IMR-90 (cell line): ENCODE measurements around the gene MRPL9. TPM values are rescaled to one million over a fixed set of nuclear protein-coding genes. Genes with fewer than 3 reads are reported as not detected.

ENCODE experiments used
- ATAC-seq: fragments of 200-7000 bp; cut with Tn5 transposase; 2 replicates; pipeline ENCODE4 v1.9.1; 2020; ENCODE audit warnings: low read depth, mild to moderate bottlenecking, moderate library complexity
- BruUV-seq: library from RNA; stranded (reverse); fragments of 400-500 nt; replicated peaks from 2 replicates; lab custom pipeline; 2021; lab: Mats Ljungman, UMichigan
- CTCF ChIA-PET: fragments of 300-600 bp; formaldehyde crosslinking; extraction: SDS; loops from one replicate; lab custom pipeline; 2021; ENCODE audit warnings: antibody characterized with exemption; lab: Yijun Ruan, JAX
- POLR2A ChIA-PET: fragments of 300-600 bp; sonication (Branson Sonifier 250); formaldehyde crosslinking; loops from one replicate; lab custom pipeline; 2022; ENCODE audit warnings: antibody characterized with exemption; ENCODE audit not compliant: unreplicated experiment; lab: Charles Lee
- DNase-seq: peaks from one replicate; pipeline ENCODE4 v3.0.0; 2013
- H2AFZ ChIP-seq: replicated peaks from 2 replicates; pipeline ENCODE3; 2013; ENCODE audit warnings: low read length, mild to moderate bottlenecking; ENCODE audit not compliant: poor library complexity
- H2AK5ac ChIP-seq: 2 replicates; pipeline ENCODE4 v1.6.1; 2013; ENCODE audit warnings: low read depth, low read length, inconsistent platforms
- H2AK9ac ChIP-seq: replicated peaks from 2 replicates; pipeline ENCODE3; 2013; ENCODE audit warnings: mild to moderate bottlenecking, low read depth, low read length, moderate library complexity; ENCODE audit not compliant: poor library complexity
- H2BK120ac ChIP-seq: 2 replicates; pipeline ENCODE4 v1.6.1; 2013; ENCODE audit warnings: low read depth, low read length, inconsistent platforms
- H2BK15ac ChIP-seq: 3 replicates; pipeline ENCODE4 v1.6.1; 2013; ENCODE audit warnings: low read depth, low read length, inconsistent platforms
- H2BK20ac ChIP-seq: 2 replicates; pipeline ENCODE4 v1.6.1; 2013; ENCODE audit warnings: low read depth, mild to moderate bottlenecking, inconsistent platforms, low read length, moderate library complexity
- H2BK5ac ChIP-seq: 2 replicates; pipeline ENCODE4 v1.6.1; 2013; ENCODE audit warnings: mild to moderate bottlenecking, low read depth, low read length, inconsistent platforms; ENCODE audit not compliant: poor library complexity, severe bottlenecking
- H3K14ac ChIP-seq: replicated peaks from 2 replicates; pipeline ENCODE4 v1.6.1; 2013; ENCODE audit warnings: low read depth, low read length, inconsistent platforms
- H3K18ac ChIP-seq: 2 replicates; pipeline ENCODE4 v1.6.1; 2013; ENCODE audit warnings: low read depth, low read length, control low read depth
- H3K23ac ChIP-seq: 2 replicates; pipeline ENCODE4 v1.6.1; 2013; ENCODE audit warnings: low read depth, low read length, inconsistent platforms
- H3K27ac ChIP-seq: 2 replicates; pipeline ENCODE4 v1.5.1; 2013; ENCODE audit warnings: mild to moderate bottlenecking, control low read depth, low read length; ENCODE audit not compliant: insufficient read depth
- H3K27me3 ChIP-seq: 2 replicates; pipeline ENCODE4 v1.6.1; 2013; ENCODE audit warnings: low read length; ENCODE audit not compliant: control insufficient read depth, insufficient read depth
- H3K36me3 ChIP-seq: 2 replicates; pipeline ENCODE4 v1.6.1; 2013; ENCODE audit warnings: low read length, mixed read lengths; ENCODE audit not compliant: control insufficient read depth, insufficient read depth
- H3K4ac ChIP-seq: 2 replicates; pipeline ENCODE4 v1.6.1; 2013; ENCODE audit warnings: low read depth, low read length, inconsistent platforms
- H3K4me1 ChIP-seq: 2 replicates; pipeline ENCODE4 v1.6.1; 2013; ENCODE audit warnings: low read length, mixed read lengths; ENCODE audit not compliant: control insufficient read depth, insufficient read depth
- H3K4me2 ChIP-seq: 2 replicates; pipeline ENCODE4 v1.6.1; 2013; ENCODE audit warnings: low read depth, mild to moderate bottlenecking, control low read depth, low read length, moderate library complexity
- H3K4me3 ChIP-seq: 2 replicates; pipeline ENCODE4 v1.5.1; 2013; ENCODE audit warnings: low read depth, mild to moderate bottlenecking, control low read depth, low read length, moderate library complexity; ENCODE audit not compliant: insufficient read depth
- H3K56ac ChIP-seq: 2 replicates; pipeline ENCODE4 v1.6.1; 2013; ENCODE audit warnings: low read length, inconsistent platforms; ENCODE audit not compliant: insufficient read depth; ENCODE audit errors: extremely low read depth
- H3K79me1 ChIP-seq, 2 experiments: 2 replicates each; pipeline ENCODE4 v1.6.1; 2013; ENCODE audit warnings: low read length in 2 of 2, inconsistent platforms in 1 of 2, low read depth in 1 of 2
- H3K9ac ChIP-seq: 2 replicates; pipeline ENCODE4 v1.6.1; 2013; ENCODE audit warnings: low read depth, low read length, control low read depth
- H3K9me1 ChIP-seq: 2 replicates; pipeline ENCODE4 v1.6.1; 2013; ENCODE audit warnings: low read length, inconsistent platforms; ENCODE audit not compliant: insufficient read depth
- H3K9me3 ChIP-seq: 2 replicates; pipeline ENCODE4 v1.6.1; 2013; ENCODE audit warnings: low read length; ENCODE audit not compliant: control insufficient read depth, insufficient read depth
- H4K20me1 ChIP-seq: 2 replicates; pipeline ENCODE4 v1.6.1; 2013; ENCODE audit warnings: low read length, inconsistent platforms; ENCODE audit not compliant: insufficient read depth
- H4K5ac ChIP-seq: 2 replicates; pipeline ENCODE4 v1.6.1; 2013; ENCODE audit warnings: mild to moderate bottlenecking, low read depth, low read length, control low read depth
- H4K8ac ChIP-seq, 2 experiments: 2 replicates each; pipeline ENCODE4 v1.6.1; 2013; ENCODE audit warnings: low read depth in 2 of 2, low read length in 2 of 2, control low read depth in 1 of 2, inconsistent platforms in 1 of 2
- H4K91ac ChIP-seq: 2 replicates; pipeline ENCODE4 v1.6.1; 2013; ENCODE audit warnings: low read depth, low read length, inconsistent platforms; ENCODE audit not compliant: insufficient read depth
- MAZ ChIP-seq: IDR thresholded peaks from 2 replicates; pipeline ENCODE4 v1.6.1; 2012; ENCODE audit warnings: low read depth, mild to moderate bottlenecking, low read length, improper control_type of control experiment, moderate library complexity, borderline replicate concordance
- WGBS, 2 experiments: methylation state at CpG; one replicate each; pipeline versions ENCODE4 v1.1.5 to v1.1.7; 2013; ENCODE audit warnings: missing lambda C conversion rate in 2 of 2; ENCODE audit not compliant: insufficient read length in 1 of 2; ENCODE audit errors: extremely low coverage in 2 of 2; 5-methylcytosine and 5-hydroxymethylcytosine counted together
- dilution Hi-C: fragments of 300-500 bp; cut with HindIII; formaldehyde crosslinking; loops from one replicate; pipeline ENCODE4 v1.14.3; 2018; ENCODE audit warnings: low sequenced_read_pairs; ENCODE audit not compliant: unreplicated experiment
- in situ Hi-C: fragments of 300-500 bp; cut with MboI; formaldehyde crosslinking; loops from 3 replicates; pipeline ENCODE4 v1.14.3; 2019; ENCODE audit warnings: low sequenced_read_pairs, inconsistent platforms, mixed read lengths
- intact Hi-C: fragments of 100-400 bp; cut with micrococcal nuclease; formaldehyde crosslinking; loops from 2 replicates; pipeline ENCODE4 v1.10.0; 2022
- polyA plus RNA-seq, 3 experiments: library from polyadenylated mRNA; depleted of rRNA; stranded (reverse); fragments of >200 nt; gene quantifications; 2 replicates each; pipeline ENCODE4 v1.2.3, GENCODE V29; 2012; ENCODE audit warnings: low replicate concordance in 1 of 3
- total RNA-seq: library from RNA; depleted of rRNA; stranded (reverse); fragments of >200 nt; gene quantifications from 2 replicates; pipeline ENCODE4 v1.2.3, GENCODE V29; 2012

MRPL9 gene
- total and polyA plus RNA-seq, 2 of the 4 experiments (the other 2 are of a cell fraction): 65.4 to 87.5 TPM

DNA sequence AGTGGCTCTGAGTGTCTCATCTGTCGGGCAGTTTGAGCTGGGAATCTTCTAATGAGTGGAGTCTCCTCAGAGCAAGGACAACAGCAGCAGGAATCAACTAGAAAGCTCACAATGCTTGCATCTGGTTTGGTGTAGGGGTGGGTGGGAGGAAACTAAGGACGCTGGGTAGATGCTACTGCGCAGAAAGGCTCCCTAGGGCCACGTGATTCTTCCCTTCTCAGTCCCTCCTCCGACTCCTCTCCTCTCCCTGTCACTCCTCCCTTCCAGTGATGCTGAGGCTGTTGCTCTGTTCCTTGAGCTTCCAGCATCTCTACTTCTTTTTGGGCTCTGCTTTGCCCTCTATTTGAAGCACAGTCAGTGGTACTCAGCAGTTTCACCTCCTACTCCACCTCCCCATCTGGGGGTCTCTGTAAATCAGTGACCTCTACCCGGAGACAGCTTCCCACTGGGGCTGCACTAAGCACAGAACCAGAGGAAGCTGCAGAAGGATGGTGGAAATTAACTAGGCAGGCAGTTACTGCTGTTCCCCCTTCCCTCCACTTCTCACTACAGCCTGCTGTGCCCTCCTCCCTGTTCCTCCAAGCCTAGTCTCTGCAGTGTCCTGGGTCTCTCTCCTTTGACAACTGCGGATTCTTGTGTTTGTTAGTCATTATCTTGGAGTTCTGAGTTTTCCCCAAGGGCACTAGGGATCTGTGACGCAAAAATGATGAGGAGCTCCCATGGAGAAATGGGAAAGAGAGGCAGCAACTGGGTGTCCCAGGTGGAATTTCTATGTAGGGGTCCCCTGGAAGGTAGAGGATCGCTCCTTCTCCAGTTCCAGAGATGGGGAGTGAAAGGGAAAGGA is 36.1 kb upstream of the MRPL9 start:
- Histone ChIP-seq H3K4me3 (no peak overlapping the region), H3K18ac (no peak overlapping the region), H2BK5ac (no peak overlapping the region), H3K23ac (no peak overlapping the region), H3K27me3 (peaks cover 73% of the 10 kb centered on the region), H2AK5ac (no peak overlapping the region), H4K8ac (no peak overlapping the region), H2BK20ac (no peak overlapping the region), H3K4ac (no peak overlapping the region), H2AFZ (no peak overlapping the region), H3K9me1 (no peaks in the 10 kb centered on the region), H3K14ac (no peak overlapping the region), H3K9me3 (no peaks in the 10 kb centered on the region), H3K9ac (no peak overlapping the region), H3K36me3 (no peaks in the 10 kb centered on the region), H3K4me2 (no peak overlapping the region), H2AK9ac (no peak overlapping the region), H3K56ac (no peak overlapping the region), H2BK15ac (no peak overlapping the region), H3K79me1 (no peaks in the 10 kb centered on the region), H4K91ac (no peak overlapping the region), H3K4me1 (no peaks in the 10 kb centered on the region), H3K27ac (no peak overlapping the region), H2BK120ac (no peak overlapping the region), H4K20me1 (no peaks in the 10 kb centered on the region), H4K5ac (no peak overlapping the region)
- intact Hi-C loops: no loop called here
- BruUV-seq: no TSS peak
- CTCF ChIA-PET: no interaction called here
- no peak for ATAC-seq
- no peak for TF ChIP-seq MAZ
- in situ Hi-C loops: no loop called here
- dilution Hi-C loops: loop anchor here (25.0 kb wide), 1 partner anchor 88 kb away; no protein-coding TSS in a partner anchor
- DNase-seq: no peak
- POLR2A ChIA-PET: no interaction called here
- no CpG with 5 or more reads among the region's 9 CpGs for WGBS, 2 experiments
